22Rv1 (cell line): ENCODE data around the gene CYGB.
"Not testable (repeated sequence)": the region's sequence is repeated elsewhere in the genome, so short reads cannot be mapped to it uniquely, and the experiment has no call there.

ENCODE experiments used
- H3K27ac ChIP-seq: fragments of 450-650 bp; 2 replicates; pipeline ENCODE4 v1.5.1; 2017
- ZFX ChIP-seq: fragments of 450-650 bp; IDR thresholded peaks from 2 replicates; pipeline ENCODE4 v1.6.1; 2017; ENCODE audit warnings: antibody characterized with exemption, borderline replicate concordance
- TF ChIP-seq, protein P1 (sequence below): fragments of 450-650 bp; IDR thresholded peaks from 2 replicates; pipeline ENCODE4 v1.5.1; 2017; ENCODE audit warnings: mild to moderate bottlenecking

CYGB gene

DNA sequence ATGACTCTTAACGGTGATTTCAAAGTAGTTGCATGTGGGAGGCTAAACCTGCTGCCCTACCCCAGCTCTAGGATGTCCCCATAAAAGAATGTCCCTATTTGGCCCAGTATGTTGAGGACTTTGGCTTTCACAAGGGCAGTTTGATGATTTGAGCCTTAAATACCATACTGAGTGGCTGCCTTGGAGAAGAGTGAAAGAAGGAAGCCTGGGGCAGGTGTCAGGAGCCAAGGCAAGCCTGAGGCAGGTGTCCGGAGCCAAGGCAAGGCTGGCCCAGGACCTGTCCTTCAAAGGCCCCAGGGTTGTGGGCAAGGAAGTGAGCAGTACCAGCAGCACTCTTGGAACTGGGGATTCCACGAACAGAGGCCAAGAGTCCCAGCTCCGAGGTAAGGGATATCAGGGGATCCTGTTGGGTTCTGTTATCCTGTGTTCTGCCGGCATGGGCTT lies 29.5 kb upstream of the CYGB start:
- TF ChIP-seq, protein P1, sequence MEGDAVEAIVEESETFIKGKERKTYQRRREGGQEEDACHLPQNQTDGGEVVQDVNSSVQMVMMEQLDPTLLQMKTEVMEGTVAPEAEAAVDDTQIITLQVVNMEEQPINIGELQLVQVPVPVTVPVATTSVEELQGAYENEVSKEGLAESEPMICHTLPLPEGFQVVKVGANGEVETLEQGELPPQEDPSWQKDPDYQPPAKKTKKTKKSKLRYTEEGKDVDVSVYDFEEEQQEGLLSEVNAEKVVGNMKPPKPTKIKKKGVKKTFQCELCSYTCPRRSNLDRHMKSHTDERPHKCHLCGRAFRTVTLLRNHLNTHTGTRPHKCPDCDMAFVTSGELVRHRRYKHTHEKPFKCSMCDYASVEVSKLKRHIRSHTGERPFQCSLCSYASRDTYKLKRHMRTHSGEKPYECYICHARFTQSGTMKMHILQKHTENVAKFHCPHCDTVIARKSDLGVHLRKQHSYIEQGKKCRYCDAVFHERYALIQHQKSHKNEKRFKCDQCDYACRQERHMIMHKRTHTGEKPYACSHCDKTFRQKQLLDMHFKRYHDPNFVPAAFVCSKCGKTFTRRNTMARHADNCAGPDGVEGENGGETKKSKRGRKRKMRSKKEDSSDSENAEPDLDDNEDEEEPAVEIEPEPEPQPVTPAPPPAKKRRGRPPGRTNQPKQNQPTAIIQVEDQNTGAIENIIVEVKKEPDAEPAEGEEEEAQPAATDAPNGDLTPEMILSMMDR: no peak
- TF ChIP-seq ZFX: no peak
- H3K27ac ChIP-seq: peak overlapping the region; percentile 47

DNA sequence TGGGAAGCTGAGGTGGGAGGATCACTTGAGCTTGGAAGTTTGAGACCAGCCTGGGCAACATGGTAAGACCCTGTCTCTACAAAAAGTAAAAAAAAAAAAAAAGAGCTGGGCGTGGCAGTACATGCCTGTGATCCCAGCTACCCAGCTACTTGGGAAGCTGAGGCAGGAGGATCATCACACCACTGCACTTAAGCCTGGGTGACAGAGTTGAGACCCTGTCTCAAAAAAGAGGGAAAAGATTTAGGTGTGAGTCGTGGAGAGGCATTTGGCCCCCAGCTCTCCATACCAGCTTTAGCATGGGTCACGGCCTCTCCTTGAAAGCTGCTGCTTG lies 29.1 kb upstream of the CYGB start:
- H3K27ac ChIP-seq: peak overlapping the region; percentile 47
- TF ChIP-seq, protein P1: no peak
- no peak for TF ChIP-seq ZFX

DNA sequence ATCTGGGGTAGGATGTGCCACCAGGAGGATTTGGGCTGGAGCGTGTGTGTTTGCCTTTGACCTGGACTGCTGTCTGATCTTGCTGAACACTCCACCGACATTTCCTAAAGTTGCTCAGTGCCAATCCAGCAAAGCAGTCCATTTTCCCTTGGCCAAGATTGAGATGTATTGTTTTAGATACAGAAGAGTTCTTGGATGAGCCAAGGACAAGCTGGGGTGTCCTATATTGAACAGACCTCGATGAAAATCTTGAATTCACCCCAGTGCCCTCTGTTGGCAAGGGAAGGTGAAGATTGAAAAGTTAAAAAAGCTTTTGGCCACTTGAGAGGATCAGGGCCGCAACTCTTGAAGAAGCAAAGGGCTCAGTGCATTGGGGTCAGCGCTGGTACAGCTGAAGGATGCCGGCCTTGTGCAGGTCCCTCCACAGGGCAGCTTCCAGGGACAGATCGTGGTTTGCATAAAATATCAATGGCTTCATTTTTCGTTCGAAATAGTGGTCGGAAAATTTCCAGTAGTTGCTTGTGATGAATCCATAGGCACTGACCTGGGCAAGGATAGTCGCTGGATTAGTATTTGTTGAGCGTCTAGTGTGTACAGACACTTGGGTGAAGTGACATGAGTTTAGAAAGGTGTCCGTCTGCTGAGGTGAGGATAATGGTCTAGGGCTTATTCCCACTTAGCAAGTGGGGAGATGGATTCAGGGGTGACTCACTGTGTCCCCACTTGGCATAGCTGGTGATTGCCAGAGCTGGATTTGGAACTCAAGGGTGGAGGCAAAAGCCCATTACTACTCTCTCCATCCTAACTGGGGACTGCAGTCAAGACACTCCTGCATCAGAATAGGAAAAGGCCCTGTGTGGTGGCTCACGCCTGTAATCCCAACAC lies 28.5 kb upstream of the CYGB start:
- TF ChIP-seq, protein P1: no peak
- peak overlapping the region; percentile 47 for H3K27ac ChIP-seq

DNA sequence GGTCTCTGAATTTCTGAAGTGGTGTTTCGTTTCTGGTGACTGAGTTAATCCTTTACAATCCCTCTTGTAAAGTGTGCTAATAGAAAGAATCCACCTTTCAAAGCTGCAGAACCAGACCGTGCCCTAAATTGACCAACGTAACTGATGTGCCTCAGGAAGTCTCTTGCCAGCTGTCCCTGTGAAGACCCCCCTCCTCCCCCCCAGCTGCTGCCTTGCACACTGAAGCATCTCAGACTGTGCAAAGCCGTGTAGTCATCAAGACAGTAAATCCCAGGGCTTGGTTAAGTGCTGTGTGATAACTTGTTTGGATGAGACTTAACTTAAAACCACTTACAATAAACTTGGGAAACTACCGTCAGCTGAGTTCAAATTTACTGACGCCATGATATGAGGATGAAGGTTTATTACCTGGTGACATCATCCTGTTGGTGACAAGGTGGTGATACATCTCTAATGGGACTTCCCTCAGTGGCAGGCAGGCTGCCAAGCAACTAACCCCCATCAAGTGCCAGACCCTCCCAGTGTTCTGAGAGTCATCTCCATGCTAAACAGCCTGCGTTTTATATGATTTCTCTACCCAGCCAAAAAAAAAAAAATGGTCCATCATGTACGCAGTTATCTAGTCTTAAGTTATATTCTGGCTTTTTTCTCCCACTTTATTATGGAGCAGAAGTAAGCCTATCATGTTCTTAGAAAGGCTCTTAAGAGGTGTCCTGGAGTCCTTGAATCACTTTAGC lies 27.6 kb upstream of the CYGB start:
- peak overlapping the region; percentile 47 for H3K27ac ChIP-seq

DNA sequence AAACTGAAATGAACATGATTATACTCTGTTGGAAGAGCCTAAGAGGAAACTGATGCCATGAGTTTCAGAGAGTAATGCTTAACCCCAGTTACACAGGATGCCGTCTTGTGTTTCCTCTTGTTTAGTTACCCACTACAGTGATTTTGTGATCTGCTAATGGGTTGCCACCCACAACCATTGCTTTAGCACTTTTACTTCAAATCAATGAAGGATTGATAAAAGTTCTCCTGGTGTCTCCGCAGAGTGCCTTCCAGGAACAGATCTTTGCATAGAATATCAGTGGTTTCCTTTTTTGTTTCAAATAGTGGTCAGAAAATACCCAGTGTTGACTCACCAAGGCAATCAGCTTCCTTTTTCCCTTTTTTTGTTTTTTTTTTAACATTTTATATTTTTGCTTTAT lies 25.9 kb upstream of the CYGB start:
- not testable (repeated sequence) for H3K27ac ChIP-seq

DNA sequence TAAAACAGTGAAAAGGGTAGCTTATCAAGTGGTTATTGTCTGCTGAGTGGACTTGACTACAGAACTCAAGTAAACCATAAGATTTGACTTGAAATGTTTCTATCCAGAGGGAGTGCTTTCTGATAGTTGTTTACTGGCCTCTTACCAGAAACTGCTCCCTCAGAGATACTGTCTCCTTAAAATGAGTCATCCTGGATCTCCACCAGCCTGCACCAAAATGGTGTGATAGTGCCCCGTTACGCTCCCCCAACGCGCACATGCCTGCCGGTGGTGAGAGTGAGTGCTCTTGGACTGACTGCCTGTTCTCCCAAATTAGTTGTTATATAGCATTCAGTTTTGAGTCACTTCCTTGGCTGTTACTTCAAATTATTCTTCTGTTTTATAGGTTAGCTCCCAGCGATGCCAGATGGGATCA lies 25.2 kb upstream of the CYGB start:
- TF ChIP-seq, protein P1: no peak
- TF ChIP-seq ZFX: no peak

DNA sequence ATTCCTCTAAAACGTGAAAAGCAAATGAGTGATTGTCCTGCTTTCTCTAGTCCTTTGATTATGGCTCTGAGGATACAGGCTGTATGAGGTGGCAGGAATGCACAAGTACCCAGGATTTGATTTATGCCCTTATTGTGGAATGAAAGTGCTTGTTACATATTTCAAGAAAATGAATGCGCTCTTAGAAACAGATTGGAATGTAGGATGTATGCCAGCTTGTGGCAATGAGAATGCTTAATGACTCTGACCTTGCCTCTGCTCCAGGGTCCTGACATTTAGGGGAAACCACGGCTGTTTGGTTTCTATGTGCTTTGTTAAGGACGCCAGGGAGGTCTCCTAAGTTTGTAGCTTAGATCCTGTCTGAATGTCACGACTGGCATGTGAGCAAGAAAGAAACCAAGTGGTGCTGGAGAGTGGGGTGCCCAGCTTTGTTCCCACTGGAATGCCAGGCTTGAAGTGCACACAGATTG lies 24.3 kb upstream of the CYGB start:
- no peak for TF ChIP-seq ZFX
- TF ChIP-seq, protein P1: no peak
- no peak overlapping the region for H3K27ac ChIP-seq

More for the DNA sequence above, 25.2 kb upstream of the CYGB start:
- H3K27ac ChIP-seq: no peak overlapping the region

DNA sequence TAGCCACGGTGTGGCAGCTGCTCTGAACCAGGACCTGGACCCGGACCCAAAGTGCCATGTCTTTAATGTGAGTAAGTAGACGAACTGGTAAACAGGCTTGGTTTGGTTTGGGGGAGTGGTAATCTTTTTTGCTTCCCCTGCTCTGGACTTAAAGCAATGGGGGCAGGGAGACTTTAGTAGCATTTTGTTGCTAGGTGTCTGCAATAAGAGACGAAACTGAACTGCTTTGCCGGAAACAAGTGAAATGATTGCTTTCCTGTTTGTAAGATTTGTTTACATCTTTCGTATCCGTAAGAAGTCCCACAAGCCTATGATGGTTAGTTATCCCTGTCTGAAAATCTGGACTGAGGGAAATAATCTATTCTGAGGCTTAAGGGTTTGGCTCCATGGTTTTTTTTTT lies 23.8 kb upstream of the CYGB start:
- TF ChIP-seq ZFX: no peak
- TF ChIP-seq, protein P1: no peak
- H3K27ac ChIP-seq: no peak overlapping the region
